ENCODE results near the gene KIFC3.
"Not testable (repeated sequence)": the region's sequence is repeated elsewhere in the genome, so short reads cannot be mapped to it uniquely, and the experiment has no call there.

- TF ChIP-seq, protein P1, sequence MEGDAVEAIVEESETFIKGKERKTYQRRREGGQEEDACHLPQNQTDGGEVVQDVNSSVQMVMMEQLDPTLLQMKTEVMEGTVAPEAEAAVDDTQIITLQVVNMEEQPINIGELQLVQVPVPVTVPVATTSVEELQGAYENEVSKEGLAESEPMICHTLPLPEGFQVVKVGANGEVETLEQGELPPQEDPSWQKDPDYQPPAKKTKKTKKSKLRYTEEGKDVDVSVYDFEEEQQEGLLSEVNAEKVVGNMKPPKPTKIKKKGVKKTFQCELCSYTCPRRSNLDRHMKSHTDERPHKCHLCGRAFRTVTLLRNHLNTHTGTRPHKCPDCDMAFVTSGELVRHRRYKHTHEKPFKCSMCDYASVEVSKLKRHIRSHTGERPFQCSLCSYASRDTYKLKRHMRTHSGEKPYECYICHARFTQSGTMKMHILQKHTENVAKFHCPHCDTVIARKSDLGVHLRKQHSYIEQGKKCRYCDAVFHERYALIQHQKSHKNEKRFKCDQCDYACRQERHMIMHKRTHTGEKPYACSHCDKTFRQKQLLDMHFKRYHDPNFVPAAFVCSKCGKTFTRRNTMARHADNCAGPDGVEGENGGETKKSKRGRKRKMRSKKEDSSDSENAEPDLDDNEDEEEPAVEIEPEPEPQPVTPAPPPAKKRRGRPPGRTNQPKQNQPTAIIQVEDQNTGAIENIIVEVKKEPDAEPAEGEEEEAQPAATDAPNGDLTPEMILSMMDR (IDR thresholded peaks at IDR 0.05; ENCODE audit: low read depth, low read length): not testable (repeated sequence)
- TF ChIP-seq, protein P2, sequence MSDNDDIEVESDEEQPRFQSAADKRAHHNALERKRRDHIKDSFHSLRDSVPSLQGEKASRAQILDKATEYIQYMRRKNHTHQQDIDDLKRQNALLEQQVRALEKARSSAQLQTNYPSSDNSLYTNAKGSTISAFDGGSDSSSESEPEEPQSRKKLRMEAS (IDR thresholded peaks at IDR 0.05; ENCODE audit: low read depth, low read length): not testable (repeated sequence)
Observed at GRCh38 chr16:57782607-57783055, 19.7 kb downstream of the KIFC3 start.
